Stomach smooth muscle (tissue), 2 donors: ENCODE results near the gene OGG1.

Source experiments
- H3K27ac ChIP-seq: one replicate; pipeline ENCODE4 v1.7.0; 2013; ENCODE audit warnings: mild to moderate bottlenecking, low read length, inconsistent platforms
- H3K27me3 ChIP-seq, 2 donors: one replicate each; pipeline ENCODE4 v1.7.0; 2013; ENCODE audit warnings: low read length in 2 of 2; ENCODE audit not compliant: insufficient read depth in 2 of 2, control insufficient read depth in 1 of 2
- H3K36me3 ChIP-seq, 2 donors: one replicate each; pipeline ENCODE4 v1.7.0; 2013; ENCODE audit warnings: low read length in 2 of 2; ENCODE audit not compliant: control insufficient read depth in 2 of 2, insufficient read depth in 2 of 2
- H3K4me1 ChIP-seq: one replicate; pipeline ENCODE4 v1.7.0; 2013; ENCODE audit warnings: low read length; ENCODE audit not compliant: control insufficient read depth, insufficient read depth
- H3K4me3 ChIP-seq, 2 donors: one replicate each; pipeline ENCODE4 v1.7.0; 2013; ENCODE audit warnings: low read length in 2 of 2
- H3K9ac ChIP-seq, 2 donors: one replicate each; pipeline ENCODE4 v1.7.0; 2013; ENCODE audit warnings: low read length in 2 of 2, mild to moderate bottlenecking in 1 of 2
- H3K9me3 ChIP-seq, 2 donors: one replicate each; pipeline ENCODE4 v1.7.0; 2013; ENCODE audit warnings: low read length in 2 of 2; ENCODE audit not compliant: control insufficient read depth in 2 of 2
- donor health status: healthy.
- donor health status: Pancreatic carcinoma.

OGG1 gene

GRCh38 chr3:9778143-9779074 is 28.7 kb downstream of the OGG1 start:
- H3K27ac ChIP-seq, result no peak overlapping the region
- H3K4me3 ChIP-seq, result no peak overlapping the region
- no peaks in the 10 kb centered on the region for H3K27me3 ChIP-seq
- H3K36me3 ChIP-seq, result peaks cover 23 to 25% of the 10 kb centered on the region in 2 donors
- no peaks in the 10 kb centered on the region for H3K9me3 ChIP-seq
- peaks cover 3% of the 10 kb centered on the region for H3K4me1 ChIP-seq
- H3K9ac ChIP-seq, result no peak overlapping the region

GRCh38 chr3:9779075-9779593 is 29.4 kb downstream of the OGG1 start:
- H3K9ac ChIP-seq, result no peak overlapping the region
- H3K36me3 ChIP-seq, result peaks cover 27 to 30% of the 10 kb centered on the region in 2 donors
- H3K9me3 ChIP-seq, result no peaks in the 10 kb centered on the region
- H3K27me3 ChIP-seq, result no peaks in the 10 kb centered on the region
- no peak overlapping the region for H3K4me3 ChIP-seq
- peaks cover 3% of the 10 kb centered on the region for H3K4me1 ChIP-seq
- H3K27ac ChIP-seq, result no peak overlapping the region

- no peaks in the 10 kb centered on the region for H3K9me3 ChIP-seq
- no peak overlapping the region for H3K9ac ChIP-seq
- peaks cover 3% of the 10 kb centered on the region for H3K4me1 ChIP-seq
- no peak overlapping the region for H3K4me3 ChIP-seq
- no peaks in the 10 kb centered on the region for H3K27me3 ChIP-seq
- H3K27ac ChIP-seq, result no peak overlapping the region
- H3K36me3 ChIP-seq, result peaks cover 27 to 32% of the 10 kb centered on the region in 2 donors
These were observed 30.1 kb downstream of the OGG1 start for GRCh38 chr3:9779721-9780457.

DNA sequence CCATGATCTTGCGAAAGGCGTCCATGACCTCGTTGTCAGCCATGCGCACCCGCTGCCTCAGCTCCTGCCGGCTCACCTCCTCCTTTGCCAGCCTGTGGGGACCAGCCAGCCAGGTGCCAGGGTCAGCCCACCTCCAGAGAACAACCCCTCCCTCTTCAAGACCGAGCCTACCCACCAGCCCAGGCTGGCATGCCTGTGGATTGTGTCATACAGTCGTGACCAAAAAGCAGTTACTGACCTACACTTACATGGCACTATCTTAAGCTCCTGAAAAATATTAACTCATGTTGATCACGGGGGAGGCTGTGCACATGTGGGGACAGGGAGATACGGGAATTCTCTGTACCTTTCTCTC is 30.7 kb downstream of the OGG1 start:
- no peaks in the 10 kb centered on the region for H3K27me3 ChIP-seq
- no peak overlapping the region for H3K9ac ChIP-seq
- no peaks in the 10 kb centered on the region for H3K9me3 ChIP-seq
- no peak overlapping the region for H3K4me3 ChIP-seq
- peaks cover 3% of the 10 kb centered on the region for H3K4me1 ChIP-seq
- H3K36me3 ChIP-seq, result peaks cover 31 to 36% of the 10 kb centered on the region in 2 donors
- H3K27ac ChIP-seq, result no peak overlapping the region

GRCh38 chr3:9780910-9781309 is 31.2 kb downstream of the OGG1 start:
- Histone ChIP-seq H3K4me1 (peaks cover 3% of the 10 kb centered on the region), H3K9ac (no peak overlapping the region), H3K36me3 (peaks cover 34 to 39% of the 10 kb centered on the region in 2 donors), H3K4me3 (no peak overlapping the region), H3K27me3 (no peaks in the 10 kb centered on the region), H3K27ac (no peak overlapping the region), H3K9me3 (no peaks in the 10 kb centered on the region)

- H3K27me3 ChIP-seq, result no peaks in the 10 kb centered on the region
- no peak overlapping the region for H3K4me3 ChIP-seq
- peaks cover 39 to 44% of the 10 kb centered on the region in 2 donors for H3K36me3 ChIP-seq
- no peaks in the 10 kb centered on the region for H3K9me3 ChIP-seq
- H3K4me1 ChIP-seq, result peaks cover 3% of the 10 kb centered on the region
- no peak overlapping the region for H3K27ac ChIP-seq
- H3K9ac ChIP-seq, result no peak overlapping the region
These were observed 31.8 kb downstream of the OGG1 start for GRCh38 chr3:9781551-9781950.

GRCh38 chr3:9781978-9782603 is 32.3 kb downstream of the OGG1 start:
- Histone ChIP-seq H3K4me1 (peaks cover 3% of the 10 kb centered on the region), H3K9me3 (no peaks in the 10 kb centered on the region), H3K27me3 (no peaks in the 10 kb centered on the region), H3K27ac (no peak overlapping the region), H3K4me3 (no peak overlapping the region), H3K36me3 (peaks cover 41 to 48% of the 10 kb centered on the region in 2 donors), H3K9ac (no peak overlapping the region)

DNA sequence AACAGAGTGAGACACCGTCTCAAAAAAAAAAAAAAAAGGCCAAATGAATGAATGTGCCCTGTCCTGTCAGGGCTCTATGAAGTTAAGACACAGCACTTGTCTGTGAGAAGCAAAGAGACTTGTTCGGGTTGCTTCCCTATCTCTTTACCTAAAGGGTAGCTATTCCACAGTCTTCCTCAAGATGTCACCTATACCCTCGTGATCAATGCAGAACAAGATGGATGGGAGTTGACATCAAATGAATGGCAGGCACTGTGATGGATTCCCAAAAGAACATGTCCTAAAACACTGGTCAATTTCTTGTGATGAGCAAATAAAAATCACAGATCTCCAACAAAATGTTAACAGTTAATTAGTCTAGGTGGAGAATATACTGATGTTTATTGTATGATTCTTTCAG is 33.0 kb downstream of the OGG1 start:
- H3K9me3 ChIP-seq, result no peaks in the 10 kb centered on the region
- H3K27ac ChIP-seq, result no peak overlapping the region
- H3K27me3 ChIP-seq, result no peaks in the 10 kb centered on the region
- no peak overlapping the region for H3K4me3 ChIP-seq
- no peak overlapping the region for H3K9ac ChIP-seq
- H3K36me3 ChIP-seq, result peaks cover 46 to 54% of the 10 kb centered on the region in 2 donors
- peaks cover 3% of the 10 kb centered on the region for H3K4me1 ChIP-seq

GRCh38 chr3:9783954-9784353 is 34.2 kb downstream of the OGG1 start:
- no peaks in the 10 kb centered on the region for H3K9me3 ChIP-seq
- no peaks in the 10 kb centered on the region for H3K4me1 ChIP-seq
- H3K27me3 ChIP-seq, result no peaks in the 10 kb centered on the region
- H3K9ac ChIP-seq, result no peak overlapping the region
- no peak overlapping the region for H3K27ac ChIP-seq
- no peak overlapping the region for H3K4me3 ChIP-seq
- H3K36me3 ChIP-seq, result peaks cover 47 to 54% of the 10 kb centered on the region in 2 donors

DNA sequence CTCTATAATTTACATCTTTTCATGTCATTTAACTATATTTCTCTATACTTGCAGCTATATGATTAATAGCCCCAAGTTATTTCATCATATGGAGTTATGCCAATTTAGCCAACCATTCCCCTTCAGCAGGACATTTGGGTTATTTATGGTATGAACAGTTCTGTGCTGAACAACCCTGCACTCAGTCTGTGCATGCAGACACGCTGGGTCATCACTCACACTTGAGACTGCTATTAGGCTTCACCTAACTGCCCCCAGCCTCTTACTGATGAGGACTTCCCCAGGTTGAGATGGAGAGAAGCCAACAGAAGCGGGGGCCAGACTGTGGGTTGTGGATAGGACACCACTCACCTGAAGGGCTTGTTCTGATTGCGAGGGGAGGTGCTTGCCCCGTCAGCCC is 35.2 kb downstream of the OGG1 start:
- H3K9me3 ChIP-seq, result no peaks in the 10 kb centered on the region
- no peaks in the 10 kb centered on the region for H3K27me3 ChIP-seq
- H3K4me1 ChIP-seq, result no peaks in the 10 kb centered on the region
- H3K9ac ChIP-seq, result no peak overlapping the region
- peaks cover 52 to 60% of the 10 kb centered on the region in 2 donors for H3K36me3 ChIP-seq
- no peak overlapping the region for H3K4me3 ChIP-seq
- no peak overlapping the region for H3K27ac ChIP-seq
